ENCODE measurements around the gene DDN. TPM values are rescaled to one million over a fixed set of nuclear protein-coding genes. Genes with fewer than 3 reads are reported as not detected.

DDN gene
- total RNA-seq, 1 experiment from 2014 or later: 0.51 TPM

DNA sequence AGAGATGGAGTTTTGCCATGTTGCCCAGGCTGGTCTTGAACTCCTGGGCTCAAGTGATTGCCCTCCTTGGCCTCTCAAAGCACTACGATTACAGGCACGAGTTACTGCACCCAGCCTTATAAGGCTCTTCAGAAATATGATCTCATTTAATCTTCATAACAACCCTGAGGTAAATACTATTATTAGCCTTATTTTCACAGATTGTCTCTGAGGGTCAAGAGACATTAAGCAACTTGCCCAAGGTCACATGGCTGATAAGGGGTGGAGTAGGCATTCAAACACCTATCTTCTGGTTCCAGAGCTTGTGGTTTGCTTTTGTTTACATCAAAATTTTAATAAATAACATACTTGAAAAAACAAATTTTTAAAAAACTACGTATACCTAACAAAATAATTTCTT lies 14.3 kb upstream of the DDN start:
- Histone ChIP-seq H3K27ac (ENCODE audit: low read length) (no peak overlapping the region), H3K4me1 (ENCODE audit: control insufficient read depth, insufficient read depth, low read length) (peaks cover 4% of the 10 kb centered on the region), H3K27me3 (ENCODE audit: control insufficient read depth, insufficient read depth, low read length) (no peaks in the 10 kb centered on the region), H3K36me3 (ENCODE audit: control insufficient read depth, insufficient read depth, low read length) (peaks cover 6% of the 10 kb centered on the region; the same call in 1 of the 2 replicates), H3K9me3 (ENCODE audit: control insufficient read depth, insufficient read depth, low read depth, low read length) (no peaks in the 10 kb centered on the region), H3K4me3 (ENCODE audit: low read depth in 2 of 2, low read length in 2 of 2) (no peak overlapping the region)
- POLR2A ChIA-PET: interaction anchor here (1.3 kb wide), 1 partner anchor 13 kb away, joined by 3 read pairs; no protein-coding TSS in a partner anchor
- no TSS peak for BruUV-seq (replicated peaks)
- ATAC-seq: no peak
- in situ Hi-C loops (cut with HindIII; ENCODE audit: low pct_unique_long_range_greater_than_20kb, low sequenced_read_pairs) (no loop called here), intact Hi-C loops (cut with micrococcal nuclease; ENCODE audit: unreplicated experiment) (no loop called here)
- no peak for DNase-seq (ENCODE audit: low read depth, low spot score)
- TF ChIP-seq, protein P1, sequence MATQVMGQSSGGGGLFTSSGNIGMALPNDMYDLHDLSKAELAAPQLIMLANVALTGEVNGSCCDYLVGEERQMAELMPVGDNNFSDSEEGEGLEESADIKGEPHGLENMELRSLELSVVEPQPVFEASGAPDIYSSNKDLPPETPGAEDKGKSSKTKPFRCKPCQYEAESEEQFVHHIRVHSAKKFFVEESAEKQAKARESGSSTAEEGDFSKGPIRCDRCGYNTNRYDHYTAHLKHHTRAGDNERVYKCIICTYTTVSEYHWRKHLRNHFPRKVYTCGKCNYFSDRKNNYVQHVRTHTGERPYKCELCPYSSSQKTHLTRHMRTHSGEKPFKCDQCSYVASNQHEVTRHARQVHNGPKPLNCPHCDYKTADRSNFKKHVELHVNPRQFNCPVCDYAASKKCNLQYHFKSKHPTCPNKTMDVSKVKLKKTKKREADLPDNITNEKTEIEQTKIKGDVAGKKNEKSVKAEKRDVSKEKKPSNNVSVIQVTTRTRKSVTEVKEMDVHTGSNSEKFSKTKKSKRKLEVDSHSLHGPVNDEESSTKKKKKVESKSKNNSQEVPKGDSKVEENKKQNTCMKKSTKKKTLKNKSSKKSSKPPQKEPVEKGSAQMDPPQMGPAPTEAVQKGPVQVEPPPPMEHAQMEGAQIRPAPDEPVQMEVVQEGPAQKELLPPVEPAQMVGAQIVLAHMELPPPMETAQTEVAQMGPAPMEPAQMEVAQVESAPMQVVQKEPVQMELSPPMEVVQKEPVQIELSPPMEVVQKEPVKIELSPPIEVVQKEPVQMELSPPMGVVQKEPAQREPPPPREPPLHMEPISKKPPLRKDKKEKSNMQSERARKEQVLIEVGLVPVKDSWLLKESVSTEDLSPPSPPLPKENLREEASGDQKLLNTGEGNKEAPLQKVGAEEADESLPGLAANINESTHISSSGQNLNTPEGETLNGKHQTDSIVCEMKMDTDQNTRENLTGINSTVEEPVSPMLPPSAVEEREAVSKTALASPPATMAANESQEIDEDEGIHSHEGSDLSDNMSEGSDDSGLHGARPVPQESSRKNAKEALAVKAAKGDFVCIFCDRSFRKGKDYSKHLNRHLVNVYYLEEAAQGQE (IDR thresholded peaks at IDR 0.05; ENCODE audit: insufficient read depth in 1 of 2, low read depth in 2 of 2, low read length in 1 of 2): no peak
- TF ChIP-seq POLR2AphosphoS5 (IDR thresholded peaks at IDR 0.05; ENCODE audit: low read depth, low read length) (no peak), SIN3A (IDR thresholded peaks at IDR 0.05; ENCODE audit: borderline replicate concordance, insufficient read depth, low read depth, low read length) (no peak), TCF7L2 (IDR thresholded peaks at IDR 0.05; ENCODE audit: low read depth, low read length) (no peak)
- TF ChIP-seq, protein P2, sequence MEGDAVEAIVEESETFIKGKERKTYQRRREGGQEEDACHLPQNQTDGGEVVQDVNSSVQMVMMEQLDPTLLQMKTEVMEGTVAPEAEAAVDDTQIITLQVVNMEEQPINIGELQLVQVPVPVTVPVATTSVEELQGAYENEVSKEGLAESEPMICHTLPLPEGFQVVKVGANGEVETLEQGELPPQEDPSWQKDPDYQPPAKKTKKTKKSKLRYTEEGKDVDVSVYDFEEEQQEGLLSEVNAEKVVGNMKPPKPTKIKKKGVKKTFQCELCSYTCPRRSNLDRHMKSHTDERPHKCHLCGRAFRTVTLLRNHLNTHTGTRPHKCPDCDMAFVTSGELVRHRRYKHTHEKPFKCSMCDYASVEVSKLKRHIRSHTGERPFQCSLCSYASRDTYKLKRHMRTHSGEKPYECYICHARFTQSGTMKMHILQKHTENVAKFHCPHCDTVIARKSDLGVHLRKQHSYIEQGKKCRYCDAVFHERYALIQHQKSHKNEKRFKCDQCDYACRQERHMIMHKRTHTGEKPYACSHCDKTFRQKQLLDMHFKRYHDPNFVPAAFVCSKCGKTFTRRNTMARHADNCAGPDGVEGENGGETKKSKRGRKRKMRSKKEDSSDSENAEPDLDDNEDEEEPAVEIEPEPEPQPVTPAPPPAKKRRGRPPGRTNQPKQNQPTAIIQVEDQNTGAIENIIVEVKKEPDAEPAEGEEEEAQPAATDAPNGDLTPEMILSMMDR (IDR thresholded peaks at IDR 0.05): no peak
- CTCF ChIA-PET: no interaction called here

DNA sequence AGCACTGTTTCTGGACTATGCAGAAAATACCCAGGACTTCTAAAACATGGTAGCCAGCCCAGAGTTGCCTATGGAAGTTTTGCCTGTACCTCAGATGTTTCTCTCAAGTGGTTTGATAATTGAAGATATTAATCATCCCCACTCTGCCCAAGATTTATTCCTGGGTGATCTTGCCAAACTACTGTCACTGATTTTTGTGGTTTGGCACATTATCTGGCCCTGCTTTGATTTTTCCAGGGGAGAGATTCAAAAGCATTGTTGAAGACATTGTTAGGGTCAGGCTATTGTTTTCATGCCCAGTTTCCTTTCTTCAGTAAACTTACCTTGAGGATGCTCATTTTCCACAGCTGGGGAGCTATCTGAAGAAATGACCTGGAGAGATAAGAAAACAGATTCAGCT lies 13.6 kb upstream of the DDN start:
- peaks cover 2% of the 10 kb centered on the region for H3K4me1 ChIP-seq (ENCODE audit: control insufficient read depth, insufficient read depth, low read length)
- intact Hi-C loops (cut with micrococcal nuclease; ENCODE audit: unreplicated experiment) (no loop called here), in situ Hi-C loops (cut with HindIII; ENCODE audit: low pct_unique_long_range_greater_than_20kb, low sequenced_read_pairs) (no loop called here)
- ATAC-seq (no peak), DNase-seq (ENCODE audit: low read depth, low spot score) (no peak)
- H3K36me3 ChIP-seq (ENCODE audit: control insufficient read depth, insufficient read depth, low read length): peaks cover 5% of the 10 kb centered on the region; the same call in 1 of the 2 replicates
- H3K9me3 ChIP-seq (ENCODE audit: control insufficient read depth, insufficient read depth, low read depth, low read length): no peaks in the 10 kb centered on the region
- BruUV-seq (replicated peaks): no TSS peak
- TF ChIP-seq SIN3A (IDR thresholded peaks at IDR 0.05; ENCODE audit: borderline replicate concordance, insufficient read depth, low read depth, low read length) (no peak), TCF7L2 (IDR thresholded peaks at IDR 0.05; ENCODE audit: low read depth, low read length) (no peak), POLR2AphosphoS5 (IDR thresholded peaks at IDR 0.05; ENCODE audit: low read depth, low read length) (no peak)
- TF ChIP-seq, protein P2 (IDR thresholded peaks at IDR 0.05): no peak
- TF ChIP-seq, protein P1 (IDR thresholded peaks at IDR 0.05; ENCODE audit: insufficient read depth in 1 of 2, low read depth in 2 of 2, low read length in 1 of 2): no peak
- POLR2A ChIA-PET: interaction anchor here (0.7 kb wide), 1 partner anchor 43 kb away, joined by 10 read pairs; no protein-coding TSS in a partner anchor
- no peak overlapping the region for H3K4me3 ChIP-seq (ENCODE audit: low read depth in 2 of 2, low read length in 2 of 2)
- H3K27ac ChIP-seq (ENCODE audit: low read length): no peak overlapping the region
- CTCF ChIA-PET: no interaction called here
- no peaks in the 10 kb centered on the region for H3K27me3 ChIP-seq (ENCODE audit: control insufficient read depth, insufficient read depth, low read length)

Measured in Panc1 (cell line).